Measurements from ENCODE around the gene EI24. TPM values are rescaled to one million over a fixed set of nuclear protein-coding genes. Genes with fewer than 3 reads are reported as not detected.
A peak's percentile ranks its signal among the peaks of the same experiment; 100 is the strongest.
"Not testable (repeated sequence)": the region's sequence is repeated elsewhere in the genome, so short reads cannot be mapped to it uniquely, and the experiment has no call there.

Gene EI24
- total RNA-seq = 10 to 100 TPM; 71.4 to 72.5 TPM

DNA sequence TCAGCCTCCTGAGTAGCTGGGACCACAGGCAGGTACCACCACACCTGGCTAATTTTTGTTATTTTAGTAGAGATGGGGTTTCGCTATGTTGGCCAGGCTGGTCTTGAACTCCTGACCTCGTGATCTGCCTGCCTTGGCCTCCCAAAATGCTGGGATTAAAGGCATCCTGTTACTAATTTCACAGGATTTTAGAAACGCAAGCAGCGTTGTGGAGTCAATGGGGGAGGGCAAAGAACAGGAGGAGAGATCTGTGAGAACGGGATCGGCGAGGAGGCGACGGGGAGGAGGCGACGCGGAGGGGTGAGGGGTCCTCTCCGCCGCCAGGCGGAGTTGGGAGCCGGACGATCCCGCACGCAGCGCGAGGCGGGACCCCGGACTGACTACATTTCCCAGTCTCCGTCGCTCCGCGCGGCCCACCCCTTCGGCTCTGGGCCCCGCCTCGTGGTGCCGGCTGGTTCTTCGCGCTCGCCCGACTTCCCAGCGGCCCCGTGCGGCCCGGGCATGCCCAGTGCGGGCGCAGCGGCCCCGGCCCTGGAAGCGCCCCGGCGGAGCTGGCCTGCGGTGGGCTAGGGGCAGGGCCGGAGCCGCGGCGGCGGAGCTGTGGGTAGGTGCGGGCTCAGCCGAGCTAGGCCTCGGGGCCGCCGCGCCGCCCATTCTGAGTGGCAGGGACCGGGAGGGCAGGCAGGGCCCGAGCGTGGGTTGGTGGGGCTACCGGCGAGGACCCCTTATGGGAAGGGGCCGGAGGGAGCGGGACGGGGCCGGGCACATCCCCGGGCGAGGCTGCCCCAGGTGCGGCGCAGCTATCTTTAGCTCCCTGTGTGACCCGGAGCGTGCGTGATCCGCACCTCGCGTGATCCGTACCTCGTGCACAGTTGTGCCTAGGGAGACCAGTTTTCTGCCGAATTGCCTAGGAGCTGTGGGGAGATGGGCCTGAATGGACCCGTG, at the start of gene EI24:
TSS of gene EI24 (plus strand) at position 508 of the 945 bp plus-strand sequence. CDS start 3,051 bp downstream, outside the sequence.
- Mint-ChIP-seq H3K27me3 (no peaks in the 10 kb centered on the region), H3K36me3 (peaks cover 17% of the 10 kb centered on the region), H3K4me3 (peak within 1 kb of the TSS; percentile 90)

DNA sequence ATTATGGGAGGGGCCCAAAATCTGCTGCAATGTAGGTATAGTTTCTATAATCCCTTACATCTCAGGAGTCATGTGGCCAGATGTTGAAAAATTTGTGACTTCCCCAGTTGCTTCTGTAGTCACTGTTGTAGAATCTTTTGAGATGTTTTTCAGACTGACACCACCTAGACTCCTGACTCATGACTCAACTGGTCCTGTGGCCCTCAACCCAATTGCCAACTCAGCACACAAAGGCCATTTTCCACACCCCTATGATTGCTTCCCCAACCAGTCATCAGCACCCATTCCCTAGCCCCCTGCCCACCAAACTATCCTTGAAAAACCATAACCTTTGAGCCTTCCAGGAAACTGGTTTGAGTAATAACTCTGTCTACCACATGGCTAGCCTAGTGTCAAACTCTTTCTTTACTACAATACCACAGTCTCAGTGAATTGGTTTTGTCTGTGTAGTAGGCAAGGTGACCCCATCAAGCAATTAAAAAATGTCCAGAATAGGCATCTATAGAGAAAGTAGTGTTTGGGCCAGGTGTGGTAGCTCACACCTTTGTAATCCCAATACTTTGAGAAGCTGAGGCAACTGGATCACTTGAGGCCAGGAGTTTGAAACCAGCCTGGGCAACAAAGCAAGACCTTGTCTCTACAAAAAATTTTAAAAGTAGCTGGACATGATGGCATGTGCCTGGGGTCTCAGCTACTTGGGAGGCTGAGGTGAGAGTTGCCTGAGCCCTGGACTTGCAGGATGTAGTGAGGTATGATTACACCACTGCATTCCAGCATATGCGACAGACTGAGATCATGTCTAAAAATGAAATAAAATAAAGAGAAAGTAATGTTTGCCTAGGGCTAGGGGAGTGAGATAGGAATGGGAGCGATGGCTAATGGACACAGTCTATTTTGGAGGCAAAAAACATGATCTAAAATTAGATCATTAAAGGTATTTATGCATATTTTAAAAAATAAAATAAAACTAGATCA, 49.1 kb upstream of the EI24 start:
- Mint-ChIP-seq H3K27ac (no peak overlapping the region), H3K9me3 (peaks cover 3% of the 10 kb centered on the region), H3K36me3 (peaks cover 5% of the 10 kb centered on the region), H3K27me3 (no peaks in the 10 kb centered on the region), H3K4me1 (peaks cover 17% of the 10 kb centered on the region), H3K4me3 (no peak overlapping the region)
- no peak for DNase-seq

More for the DNA sequence above, at the start of gene EI24:
- H3K9me3 Mint-ChIP-seq = no peaks in the 10 kb centered on the region
- DNase-seq = peak; percentile 94
- H3K4me1 Mint-ChIP-seq = peaks cover 24% of the 10 kb centered on the region
- peak within 1 kb of the TSS; percentile 91 for H3K27ac Mint-ChIP-seq

DNA sequence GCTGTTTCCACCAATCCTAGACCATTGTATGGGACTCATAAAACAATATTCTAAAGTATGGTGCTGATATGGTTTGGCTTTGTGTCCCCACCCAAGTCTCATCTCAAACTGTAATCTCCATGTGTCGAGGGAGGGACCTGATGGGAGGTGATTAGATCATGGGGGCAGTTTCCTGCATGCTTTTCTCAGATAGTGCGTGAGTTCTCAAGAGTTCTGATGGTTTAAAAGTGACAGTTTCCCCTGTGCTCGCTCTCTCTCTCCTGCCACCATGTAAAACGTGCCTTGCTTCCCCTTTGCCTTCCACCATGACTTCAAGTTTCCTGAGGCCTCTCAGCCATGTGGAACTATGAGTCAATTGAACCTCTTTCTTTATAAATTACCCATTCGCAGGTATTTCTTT, 44.0 kb upstream of the EI24 start:
- no peak for DNase-seq
- peaks cover 7% of the 10 kb centered on the region for H3K9me3 Mint-ChIP-seq
- H3K27me3 Mint-ChIP-seq = no peaks in the 10 kb centered on the region
- H3K4me1 Mint-ChIP-seq = no peaks in the 10 kb centered on the region
- H3K27ac Mint-ChIP-seq = peak overlapping the region; percentile 29
- H3K36me3 Mint-ChIP-seq = peaks cover 5% of the 10 kb centered on the region
- H3K4me3 Mint-ChIP-seq = no peak overlapping the region

DNA sequence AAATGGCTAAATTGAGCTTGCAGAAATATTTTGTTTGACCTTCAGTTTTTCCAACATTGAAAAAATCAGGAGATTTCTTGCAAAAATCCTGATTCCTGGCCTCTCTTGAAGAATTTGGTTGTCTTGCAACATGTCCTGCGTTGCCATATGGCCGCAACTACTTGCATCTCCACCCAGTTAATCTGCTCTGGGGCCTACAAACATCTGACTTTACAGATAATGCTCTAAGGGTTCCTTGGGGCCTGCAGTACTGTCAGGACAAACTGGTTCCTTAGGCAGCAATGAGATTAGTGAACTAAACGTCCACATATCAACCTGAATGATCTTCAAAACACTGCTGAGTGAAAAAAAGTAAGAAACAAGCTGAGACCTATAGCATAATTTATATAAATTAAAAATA, 36.6 kb upstream of the EI24 start:
- no peaks in the 10 kb centered on the region for H3K4me1 Mint-ChIP-seq
- DNase-seq = no peak
- peaks cover 15% of the 10 kb centered on the region for H3K27me3 Mint-ChIP-seq
- no peaks in the 10 kb centered on the region for H3K9me3 Mint-ChIP-seq
- no peaks in the 10 kb centered on the region for H3K36me3 Mint-ChIP-seq
- H3K4me3 Mint-ChIP-seq = no peak overlapping the region
- no peak overlapping the region for H3K27ac Mint-ChIP-seq

DNA sequence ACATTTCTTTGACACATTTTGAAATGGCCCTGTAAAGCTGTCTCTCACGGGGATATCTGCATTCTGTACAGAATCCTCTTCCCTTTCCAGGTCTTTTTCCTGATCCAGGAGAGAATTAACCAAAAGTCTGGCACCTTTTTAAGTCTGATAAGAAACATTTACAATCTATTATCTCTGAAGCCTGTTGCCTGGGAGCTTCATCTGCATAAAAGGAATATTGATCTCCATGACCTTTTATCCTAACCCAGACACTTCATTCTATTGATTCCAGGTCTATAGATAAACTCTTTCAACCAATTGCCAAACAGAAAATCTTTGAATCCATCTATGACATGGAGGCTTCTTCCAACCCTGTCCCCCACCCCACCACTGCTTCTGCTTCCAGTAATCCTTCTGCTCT, 33.7 kb upstream of the EI24 start:
- no peaks in the 10 kb centered on the region for H3K9me3 Mint-ChIP-seq
- no peaks in the 10 kb centered on the region for H3K4me1 Mint-ChIP-seq
- no peak overlapping the region for H3K27ac Mint-ChIP-seq
- no peak for DNase-seq
- no peaks in the 10 kb centered on the region for H3K36me3 Mint-ChIP-seq
- peaks cover 15% of the 10 kb centered on the region for H3K27me3 Mint-ChIP-seq
- no peak overlapping the region for H3K4me3 Mint-ChIP-seq

DNA sequence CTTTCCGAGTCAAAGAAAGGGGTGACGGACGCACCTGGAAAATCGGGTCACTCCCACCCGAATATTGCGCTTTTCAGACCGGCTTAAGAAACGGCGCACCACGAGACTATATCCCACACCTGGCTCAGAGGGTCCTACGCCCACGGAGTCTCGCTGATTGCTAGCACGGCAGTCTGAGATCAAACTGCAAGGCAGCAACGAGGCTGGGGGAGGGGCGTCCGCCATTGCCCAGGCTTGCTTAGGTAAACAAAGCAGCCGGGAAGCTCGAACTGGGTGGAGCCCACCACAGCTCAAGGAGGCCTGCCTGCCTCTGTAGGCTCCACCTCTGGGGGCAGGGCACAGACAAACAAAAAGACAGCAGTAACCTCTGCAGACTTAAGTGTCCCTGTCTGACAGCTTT, 32.4 kb upstream of the EI24 start:
- H3K4me1 Mint-ChIP-seq, DNase-seq, H3K27ac Mint-ChIP-seq, H3K36me3 Mint-ChIP-seq, H3K4me3 Mint-ChIP-seq, H3K9me3 Mint-ChIP-seq: not testable (repeated sequence)
- H3K27me3 Mint-ChIP-seq = peaks cover 15% of the 10 kb centered on the region

DNA sequence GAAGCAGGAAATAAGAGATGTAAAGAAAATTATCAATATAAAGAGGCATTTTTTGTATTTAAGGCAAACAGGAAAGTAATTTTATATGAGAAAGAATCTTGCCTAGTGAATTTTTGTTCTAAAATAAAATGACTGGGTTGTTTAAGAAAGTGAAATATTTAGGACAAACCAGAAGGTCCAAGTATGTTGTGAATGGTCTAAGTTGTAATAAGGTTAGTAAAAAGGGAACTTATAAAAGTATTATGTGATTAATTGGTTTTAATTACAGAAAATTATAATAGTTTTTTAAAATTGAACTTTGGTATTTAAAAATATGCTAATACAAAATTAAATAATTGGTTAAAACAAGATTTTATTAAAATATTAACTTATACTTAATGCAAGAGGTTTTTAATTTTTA, 26.6 kb upstream of the EI24 start:
- H3K27me3 Mint-ChIP-seq = no peaks in the 10 kb centered on the region
- peaks cover 10% of the 10 kb centered on the region for H3K36me3 Mint-ChIP-seq
- H3K4me1 Mint-ChIP-seq = no peaks in the 10 kb centered on the region
- no peak overlapping the region for H3K27ac Mint-ChIP-seq
- H3K9me3 Mint-ChIP-seq = peaks cover 11% of the 10 kb centered on the region
- H3K4me3 Mint-ChIP-seq = no peak overlapping the region
- no peak for DNase-seq

DNA sequence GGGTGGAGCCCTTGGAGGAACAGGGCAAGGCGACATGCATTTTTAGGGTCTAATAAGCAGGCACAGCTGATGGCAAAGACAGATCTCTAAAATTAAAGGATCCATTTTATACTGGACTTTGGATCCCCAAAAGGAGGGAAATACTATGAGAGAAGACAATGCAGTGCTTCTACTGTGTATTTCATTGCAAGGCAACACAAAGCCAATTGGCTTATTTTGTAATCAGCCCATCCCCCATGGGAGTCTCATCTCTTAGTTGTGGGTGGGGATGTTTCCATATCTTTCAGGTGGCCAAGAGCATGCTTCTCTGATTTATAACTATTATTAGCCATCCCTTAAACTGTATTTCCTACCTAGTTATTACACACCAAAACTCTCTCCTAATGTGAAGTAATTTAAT, 18.5 kb upstream of the EI24 start:
- no peak for DNase-seq
- H3K9me3 Mint-ChIP-seq = peaks cover 33% of the 10 kb centered on the region

DNA sequence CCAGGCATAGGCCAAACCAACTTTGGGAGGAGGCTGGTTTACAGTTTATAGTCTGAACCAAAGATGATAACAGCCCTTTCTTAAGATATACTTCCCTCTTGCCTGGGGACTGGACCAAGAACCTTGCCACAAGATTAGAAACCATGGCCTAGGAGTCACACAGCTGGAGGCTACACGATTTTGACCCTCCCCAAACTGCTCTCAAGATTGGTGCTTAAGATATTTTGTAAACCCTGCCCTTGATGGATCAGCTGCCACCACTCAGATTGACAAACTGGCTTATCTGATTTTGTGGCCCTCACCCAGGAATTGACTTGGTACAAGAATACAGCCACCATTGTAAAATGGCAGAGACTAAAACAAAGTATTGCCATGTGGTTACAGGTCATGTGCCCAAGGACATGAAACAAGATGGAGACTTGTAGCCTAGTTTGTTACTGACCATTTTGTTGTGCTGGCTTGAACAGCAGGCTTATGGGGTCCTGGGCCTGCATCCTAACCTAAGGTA, 17.4 kb upstream of the EI24 start:
- H3K4me1 Mint-ChIP-seq = no peaks in the 10 kb centered on the region
- peaks cover 37% of the 10 kb centered on the region for H3K9me3 Mint-ChIP-seq
- H3K36me3 Mint-ChIP-seq = peaks cover 7% of the 10 kb centered on the region
- H3K4me3 Mint-ChIP-seq = no peak overlapping the region
- H3K27ac Mint-ChIP-seq = no peak overlapping the region
- H3K27me3 Mint-ChIP-seq = no peaks in the 10 kb centered on the region
- no peak for DNase-seq

More for the DNA sequence above, 18.5 kb upstream of the EI24 start:
- H3K36me3 Mint-ChIP-seq = peaks cover 7% of the 10 kb centered on the region
- no peaks in the 10 kb centered on the region for H3K27me3 Mint-ChIP-seq
- H3K27ac Mint-ChIP-seq = no peak overlapping the region
- no peak overlapping the region for H3K4me3 Mint-ChIP-seq
- H3K4me1 Mint-ChIP-seq = no peaks in the 10 kb centered on the region

DNA sequence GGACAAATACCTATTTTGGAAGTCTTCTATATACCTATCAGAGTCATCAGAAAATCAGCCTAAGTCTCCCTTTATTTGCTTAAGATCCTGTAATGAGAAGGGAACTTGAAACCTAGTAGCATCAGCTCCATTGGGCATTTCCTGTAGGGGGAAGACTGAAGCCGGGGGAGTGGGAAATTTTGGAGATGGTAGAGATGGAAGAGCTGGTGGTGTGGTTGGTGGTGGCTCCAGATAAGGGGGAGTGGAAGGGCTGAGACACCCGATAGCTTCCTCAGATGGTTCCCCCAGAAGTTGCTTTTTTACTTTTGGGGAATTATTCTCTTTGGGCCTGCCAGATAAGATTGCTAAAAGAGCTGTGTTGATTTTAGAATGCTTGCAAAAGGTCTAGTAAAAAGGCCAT, 16.4 kb upstream of the EI24 start:
- no peaks in the 10 kb centered on the region for H3K27me3 Mint-ChIP-seq
- H3K4me3 Mint-ChIP-seq = no peak overlapping the region
- H3K36me3 Mint-ChIP-seq = peaks cover 7% of the 10 kb centered on the region
- no peak overlapping the region for H3K27ac Mint-ChIP-seq
- DNase-seq = no peak
- peaks cover 37% of the 10 kb centered on the region for H3K9me3 Mint-ChIP-seq
- no peaks in the 10 kb centered on the region for H3K4me1 Mint-ChIP-seq

DNA sequence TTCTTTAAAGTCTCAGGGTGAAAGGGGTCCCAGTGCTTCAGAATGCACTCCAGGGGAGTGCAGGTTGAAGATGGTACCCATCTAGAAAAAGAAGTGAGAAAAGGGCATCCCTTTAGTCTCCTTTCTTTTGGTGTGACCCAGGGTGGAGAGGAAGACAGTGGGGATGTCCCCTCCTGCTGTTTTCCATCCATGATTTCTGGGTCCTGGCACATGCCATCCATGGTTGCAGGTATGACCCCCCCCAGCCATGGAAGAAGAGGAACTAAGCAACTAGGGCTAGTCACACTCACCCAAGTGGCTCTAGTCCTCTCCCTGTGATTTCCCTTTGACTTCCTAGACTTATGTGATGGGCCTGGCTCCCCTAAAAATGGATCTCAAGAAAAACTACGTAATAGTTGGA, 15.9 kb upstream of the EI24 start:
- H3K4me3 Mint-ChIP-seq = no peak overlapping the region
- no peaks in the 10 kb centered on the region for H3K4me1 Mint-ChIP-seq
- no peaks in the 10 kb centered on the region for H3K27me3 Mint-ChIP-seq
- peaks cover 37% of the 10 kb centered on the region for H3K9me3 Mint-ChIP-seq
- no peak for DNase-seq
- H3K27ac Mint-ChIP-seq = no peak overlapping the region
- peaks cover 7% of the 10 kb centered on the region for H3K36me3 Mint-ChIP-seq

DNA sequence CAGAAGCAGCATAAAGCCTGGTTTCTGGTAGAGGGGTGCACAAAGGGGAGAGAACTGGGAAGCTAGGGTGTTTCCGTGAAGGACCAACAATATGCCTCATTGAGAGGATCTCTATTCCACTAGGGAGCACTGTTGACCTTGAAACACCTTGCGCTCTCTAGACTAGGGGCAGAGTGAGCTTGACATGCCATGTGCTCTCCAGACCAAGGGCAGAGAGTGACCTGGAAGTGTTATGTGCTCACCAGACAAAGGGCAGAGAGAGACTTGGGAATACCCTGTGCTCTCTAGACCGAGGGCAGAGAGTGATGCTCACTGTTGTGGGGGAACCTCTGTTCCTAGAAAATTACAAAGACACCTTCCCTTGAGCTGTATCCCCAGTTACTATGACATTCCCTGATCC, 15.2 kb upstream of the EI24 start:
- H3K27me3 Mint-ChIP-seq = no peaks in the 10 kb centered on the region
- no peaks in the 10 kb centered on the region for H3K4me1 Mint-ChIP-seq
- H3K36me3 Mint-ChIP-seq = peaks cover 7% of the 10 kb centered on the region
- H3K4me3 Mint-ChIP-seq = no peak overlapping the region
- no peak overlapping the region for H3K27ac Mint-ChIP-seq
- H3K9me3 Mint-ChIP-seq = peaks cover 37% of the 10 kb centered on the region
- DNase-seq = no peak

DNA sequence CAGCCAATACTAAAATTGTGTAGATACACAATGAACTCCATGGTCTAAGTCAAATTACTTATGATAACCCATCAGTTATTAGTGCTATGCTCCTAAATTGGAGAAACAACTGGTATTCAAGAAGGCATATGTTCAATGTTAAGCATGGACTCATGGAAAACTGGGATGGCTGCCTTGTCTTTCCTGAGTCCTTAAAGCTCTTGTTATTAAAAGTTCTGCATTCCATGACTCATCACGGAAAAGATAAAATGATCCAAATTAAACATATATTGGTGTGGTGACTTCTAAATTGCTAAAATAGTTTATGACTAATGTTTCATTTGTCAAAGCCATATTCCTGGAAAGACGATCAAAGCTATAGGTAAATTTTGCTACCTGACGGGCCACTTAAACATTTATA, 9.4 kb upstream of the EI24 start:
- no peaks in the 10 kb centered on the region for H3K4me1 Mint-ChIP-seq
- H3K36me3 Mint-ChIP-seq = no peaks in the 10 kb centered on the region
- no peak for DNase-seq
- no peak overlapping the region for H3K4me3 Mint-ChIP-seq
- H3K27ac Mint-ChIP-seq = no peak overlapping the region
- no peaks in the 10 kb centered on the region for H3K27me3 Mint-ChIP-seq
- peaks cover 11% of the 10 kb centered on the region for H3K9me3 Mint-ChIP-seq

DNA sequence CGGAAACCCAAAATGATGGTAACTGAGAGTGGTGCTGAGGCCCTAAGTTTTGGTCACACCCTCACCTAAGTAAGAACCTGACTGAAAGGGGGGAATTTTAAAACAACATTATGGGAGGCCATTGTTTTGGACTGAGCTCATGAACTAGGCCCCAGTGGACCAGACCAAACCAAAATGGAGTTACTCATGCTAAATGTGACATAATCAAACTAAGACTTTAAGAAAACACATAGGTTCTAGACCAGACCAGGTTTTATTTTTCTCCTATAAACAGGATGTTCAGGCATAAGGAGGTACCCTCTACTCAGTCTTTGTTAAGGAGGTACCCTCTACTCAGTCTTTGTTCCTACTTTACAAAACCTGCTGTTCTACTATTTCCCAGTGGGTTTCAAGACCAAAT, 7.4 kb upstream of the EI24 start:
- H3K4me3 Mint-ChIP-seq = no peak overlapping the region
- H3K9me3 Mint-ChIP-seq = no peaks in the 10 kb centered on the region
- no peaks in the 10 kb centered on the region for H3K36me3 Mint-ChIP-seq
- H3K4me1 Mint-ChIP-seq = peaks cover under 1% of the 10 kb centered on the region
- no peak for DNase-seq
- H3K27ac Mint-ChIP-seq = no peak overlapping the region
- H3K27me3 Mint-ChIP-seq = no peaks in the 10 kb centered on the region

DNA sequence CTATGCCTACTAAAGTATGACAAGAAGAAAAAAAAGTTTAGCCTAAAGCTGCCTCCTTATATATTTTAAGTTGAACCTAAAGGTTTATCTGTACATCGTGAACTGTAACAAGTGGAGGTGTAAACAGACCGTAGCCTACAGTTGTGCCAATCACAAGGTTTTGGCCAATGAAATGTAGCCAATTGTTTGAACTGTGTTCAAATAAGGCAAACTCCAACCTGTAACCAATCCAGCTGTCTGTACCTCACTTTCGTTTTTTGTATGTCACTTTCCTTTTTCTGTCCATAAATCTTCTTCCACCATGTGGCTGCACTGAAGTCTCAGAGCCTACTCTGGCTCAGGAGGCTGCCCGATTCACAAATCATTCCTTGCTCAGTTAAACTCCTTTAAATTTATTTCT, 6.8 kb upstream of the EI24 start:
- no peaks in the 10 kb centered on the region for H3K27me3 Mint-ChIP-seq
- H3K4me1 Mint-ChIP-seq = peaks cover 4% of the 10 kb centered on the region
- no peaks in the 10 kb centered on the region for H3K36me3 Mint-ChIP-seq
- no peak for DNase-seq
- no peak overlapping the region for H3K4me3 Mint-ChIP-seq
- H3K27ac Mint-ChIP-seq = no peak overlapping the region
- H3K9me3 Mint-ChIP-seq = no peaks in the 10 kb centered on the region

Measured in activated naive CD8-positive, alpha-beta T cell treated with anti-CD3 and anti-CD28 coated beads for 36 hours (primary cell).